GM19023 (cell line): ENCODE results near the gene MACF1.
"Not testable (repeated sequence)": the region's sequence is repeated elsewhere in the genome, so short reads cannot be mapped to it uniquely, and the experiment has no call there.

Experiments
- ATAC-seq: cut with Tn5 transposase; IDR thresholded peaks from one replicate; pipeline ENCODE4 v1.9.1; 2021; ENCODE audit warnings: mild to moderate bottlenecking, moderate library complexity; ENCODE audit not compliant: unreplicated experiment

Gene MACF1

GRCh38 chr1:39446986-39447567 lies 242.6 kb downstream of the MACF1 start:
- ATAC-seq, result no peak

- not testable (repeated sequence) for ATAC-seq
Measured at GRCh38 chr1:39450041-39450440, 245.5 kb downstream of the MACF1 start.

DNA sequence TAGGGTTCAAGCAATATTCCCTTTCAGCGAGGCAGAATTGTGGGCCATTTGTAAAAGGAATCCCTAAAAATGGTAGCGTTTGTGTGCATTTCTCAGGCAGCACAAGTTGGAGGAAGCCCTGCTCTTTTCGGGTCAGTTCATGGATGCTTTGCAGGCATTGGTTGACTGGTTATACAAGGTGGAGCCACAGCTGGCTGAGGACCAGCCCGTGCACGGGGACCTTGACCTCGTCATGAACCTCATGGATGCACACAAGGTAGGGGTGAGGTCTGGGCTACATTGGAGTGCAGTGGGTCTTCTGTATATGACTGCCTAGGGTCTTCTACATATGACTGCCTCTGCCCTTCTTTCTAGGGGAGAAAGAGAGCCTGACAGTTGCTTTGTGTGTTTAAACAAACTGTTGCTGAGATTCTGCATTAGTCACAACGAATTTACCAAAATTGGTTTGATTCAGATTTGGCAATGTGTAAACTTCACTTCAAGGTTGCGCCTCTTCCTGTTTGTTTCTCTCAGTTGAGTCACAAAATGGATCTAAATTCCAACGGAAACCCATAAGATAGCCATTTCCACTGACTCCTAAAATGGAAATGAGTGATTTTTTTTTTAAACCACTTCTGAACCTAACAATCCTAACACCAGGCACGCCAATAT lies 246.6 kb downstream of the MACF1 start:
- no peak for ATAC-seq

DNA sequence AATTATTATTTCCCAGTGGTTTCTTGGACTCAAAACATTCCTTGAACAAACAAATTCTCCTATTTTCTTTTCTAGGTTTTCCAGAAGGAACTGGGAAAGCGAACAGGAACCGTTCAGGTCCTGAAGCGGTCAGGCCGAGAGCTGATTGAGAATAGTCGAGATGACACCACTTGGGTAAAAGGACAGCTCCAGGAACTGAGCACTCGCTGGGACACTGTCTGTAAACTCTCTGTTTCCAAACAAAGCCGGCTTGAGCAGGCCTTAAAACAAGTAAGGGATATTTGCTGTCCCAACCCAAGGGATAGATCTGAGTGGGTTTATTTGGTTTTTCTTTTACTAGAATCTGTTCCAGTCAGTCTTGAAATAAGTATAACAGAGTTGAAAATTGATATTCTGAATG lies 247.6 kb downstream of the MACF1 start:
- ATAC-seq, result no peak

DNA sequence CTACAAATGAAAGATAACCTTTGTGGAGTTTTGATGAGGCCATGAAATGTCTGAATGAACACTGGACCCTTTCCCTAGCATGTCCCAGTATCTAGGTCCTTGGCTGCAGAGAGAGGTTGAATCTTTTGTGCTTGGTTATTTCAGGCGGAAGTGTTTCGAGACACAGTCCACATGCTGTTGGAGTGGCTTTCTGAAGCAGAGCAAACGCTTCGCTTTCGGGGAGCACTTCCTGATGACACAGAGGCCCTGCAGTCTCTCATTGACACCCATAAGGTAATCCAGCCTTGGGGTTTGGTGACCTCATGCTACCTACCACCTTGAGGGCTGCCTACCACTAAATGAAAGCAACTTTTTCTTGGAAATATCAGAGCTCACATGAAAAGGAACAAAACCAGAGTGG lies 248.0 kb downstream of the MACF1 start:
- no peak for ATAC-seq

DNA sequence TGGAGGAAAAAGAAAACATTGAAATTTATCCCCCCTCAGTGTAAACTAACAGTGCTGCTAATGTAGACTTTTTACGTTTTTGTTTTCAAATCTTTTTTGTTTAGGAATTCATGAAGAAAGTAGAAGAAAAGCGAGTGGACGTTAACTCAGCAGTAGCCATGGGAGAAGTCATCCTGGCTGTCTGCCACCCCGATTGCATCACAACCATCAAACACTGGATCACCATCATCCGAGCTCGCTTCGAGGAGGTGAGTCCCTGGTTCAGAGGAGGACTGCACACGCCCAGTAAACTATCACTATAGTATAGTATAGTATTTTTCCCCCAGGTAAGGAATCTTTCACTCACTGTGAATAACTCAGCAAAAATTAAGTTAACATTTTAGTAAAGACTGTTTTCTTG lies 249.1 kb downstream of the MACF1 start:
- no peak for ATAC-seq

GRCh38 chr1:39458991-39459390 lies 254.5 kb downstream of the MACF1 start:
- ATAC-seq, result no peak

DNA sequence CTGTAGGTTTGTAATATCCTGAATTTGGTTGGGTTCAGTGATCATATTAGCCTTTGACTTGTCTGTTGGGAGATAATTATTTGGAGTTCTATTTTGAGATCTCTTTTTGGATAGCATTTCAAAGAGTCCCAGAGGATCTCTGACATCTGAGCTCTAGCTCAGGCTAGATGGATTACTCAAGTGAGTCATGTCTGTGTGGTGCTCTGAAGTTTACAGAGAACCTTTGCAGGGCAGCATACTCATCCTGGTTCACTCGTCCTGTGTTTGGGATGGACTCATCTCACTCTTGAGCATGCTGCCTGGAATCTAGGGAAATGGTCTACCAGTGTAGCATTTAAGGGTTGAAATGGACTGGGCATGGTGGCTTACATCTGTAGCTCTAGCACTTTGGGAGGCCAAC lies 257.6 kb downstream of the MACF1 start:
- ATAC-seq, result no peak

- ATAC-seq, result no peak
Measured at GRCh38 chr1:39466413-39467107, 262.1 kb downstream of the MACF1 start.

DNA sequence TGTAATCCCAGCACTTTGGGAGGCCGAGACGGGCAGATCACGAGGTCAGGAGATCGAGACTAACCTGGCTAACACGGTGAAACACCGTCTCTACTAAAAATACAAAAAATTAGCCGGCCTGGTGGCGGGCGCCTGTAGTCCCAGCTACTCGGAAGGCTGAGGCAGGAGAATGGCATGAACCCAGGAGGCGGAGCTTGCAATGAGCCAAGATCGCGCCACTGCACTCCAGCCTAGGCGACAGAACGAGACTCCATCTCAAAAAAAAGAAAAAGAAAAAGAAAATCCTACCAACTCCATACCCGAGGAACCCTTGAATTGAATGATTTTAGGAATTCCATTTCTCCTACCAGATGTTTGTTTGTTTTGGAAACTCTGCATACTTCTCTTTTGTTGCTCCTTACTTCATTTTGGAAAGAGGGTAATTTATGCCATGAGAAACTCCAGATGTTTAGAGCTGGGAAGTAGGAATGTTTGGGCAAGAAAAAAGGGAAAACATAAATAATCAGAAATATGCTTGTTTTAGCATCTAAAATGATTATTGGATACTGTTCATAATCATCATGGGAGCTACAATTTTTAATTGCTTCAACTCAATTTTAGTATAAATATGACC lies 262.7 kb downstream of the MACF1 start:
- ATAC-seq, result not testable (repeated sequence)

- ATAC-seq, result no peak
Measured at GRCh38 chr1:39469150-39469549, 264.7 kb downstream of the MACF1 start.

DNA sequence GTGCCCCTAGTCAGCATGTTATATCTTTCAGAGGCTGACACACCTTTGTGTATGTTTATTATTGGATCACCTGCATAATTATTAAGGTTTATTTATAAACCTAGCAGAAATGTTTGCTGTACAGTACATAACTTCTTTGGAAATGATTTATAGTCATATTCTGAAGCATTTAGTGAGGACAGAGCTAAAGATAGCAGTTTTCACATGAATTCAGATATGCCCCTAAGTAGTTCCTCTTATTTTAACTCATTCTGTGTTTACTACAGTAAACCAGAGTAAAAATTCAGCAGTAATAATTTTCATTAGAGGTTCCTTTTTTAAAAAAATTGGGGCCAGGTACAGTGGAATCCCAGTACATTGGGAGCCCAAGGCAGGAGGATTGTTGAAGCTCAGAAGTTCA lies 265.5 kb downstream of the MACF1 start:
- no peak for ATAC-seq

DNA sequence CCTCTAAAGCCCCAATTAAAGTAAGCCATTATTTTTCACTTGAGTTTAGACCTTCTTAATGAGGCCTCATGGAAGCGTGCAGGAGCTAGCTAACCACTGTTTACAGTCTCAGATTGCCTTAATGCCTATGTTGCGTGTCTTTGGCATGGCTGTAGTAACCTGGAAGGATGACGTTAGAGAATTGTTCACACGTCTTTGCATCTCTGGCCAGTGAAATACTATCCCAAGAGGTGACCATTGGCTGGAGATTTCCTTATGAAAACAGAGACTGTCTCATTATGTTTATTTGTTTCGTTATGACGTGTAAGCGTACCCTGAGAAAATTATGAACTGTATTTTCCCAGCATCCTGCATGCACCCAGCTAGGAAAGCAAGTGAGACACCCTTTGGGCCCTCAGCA lies 268.3 kb downstream of the MACF1 start:
- ATAC-seq, result no peak

DNA sequence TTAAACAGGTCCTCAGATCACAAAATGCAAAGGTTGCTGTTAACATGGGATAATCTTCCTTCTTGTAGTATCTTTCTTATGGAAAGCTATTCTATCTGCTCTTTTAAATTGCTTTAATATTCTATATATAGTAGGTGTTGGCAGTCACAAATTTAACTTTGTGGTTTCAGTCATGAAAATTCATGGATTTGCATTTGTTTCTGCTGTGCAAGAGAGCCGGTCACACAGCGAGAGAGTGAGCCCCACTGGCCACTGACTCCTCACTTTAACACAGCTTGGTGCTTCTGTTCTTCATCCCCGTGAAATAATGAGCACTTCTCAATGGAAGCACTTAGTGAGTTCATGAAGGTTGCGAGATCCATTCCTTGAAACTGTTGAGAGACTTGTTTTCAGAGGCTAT lies 268.8 kb downstream of the MACF1 start:
- no peak for ATAC-seq

DNA sequence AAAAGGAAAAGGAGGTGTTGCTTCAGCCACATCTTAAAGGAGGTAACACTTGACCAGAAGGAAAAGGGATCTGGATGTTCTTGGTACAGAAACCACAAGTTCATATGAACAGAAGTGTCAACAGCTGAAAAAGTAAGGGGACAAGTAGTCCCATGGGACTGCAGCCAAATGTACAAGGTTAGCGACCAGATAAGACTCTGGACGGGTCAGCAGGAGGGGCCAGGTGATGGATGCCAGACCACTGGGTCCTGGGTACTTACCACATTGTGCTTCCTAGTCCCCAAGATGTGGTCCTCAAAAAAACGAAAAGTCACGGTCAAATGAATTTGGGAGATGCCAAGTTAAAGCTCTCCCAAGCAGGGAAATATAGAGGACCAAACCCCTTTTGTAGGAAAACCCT lies 270.3 kb downstream of the MACF1 start:
- no peak for ATAC-seq

DNA sequence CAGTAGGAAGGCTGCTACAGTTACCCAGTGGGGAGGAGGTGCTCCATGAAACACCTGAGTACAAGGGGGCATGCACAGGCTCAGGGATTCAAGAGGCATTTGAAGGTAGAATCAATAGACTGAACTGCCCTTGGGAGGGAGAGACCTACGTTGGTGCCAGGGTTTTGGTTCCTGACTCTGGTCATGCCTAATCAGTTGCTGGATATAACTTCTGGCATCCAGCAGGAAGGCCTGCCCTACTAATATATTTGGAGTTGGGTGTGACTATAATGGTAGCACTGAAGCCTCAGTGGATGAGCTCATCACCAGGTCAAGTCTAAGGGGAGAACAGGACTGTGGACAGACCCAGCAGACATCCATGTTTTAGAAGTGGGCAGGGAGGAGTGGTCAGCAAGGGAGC lies 271.1 kb downstream of the MACF1 start:
- not testable (repeated sequence) for ATAC-seq

GRCh38 chr1:39478126-39478915 lies 273.8 kb downstream of the MACF1 start:
- ATAC-seq, result no peak

DNA sequence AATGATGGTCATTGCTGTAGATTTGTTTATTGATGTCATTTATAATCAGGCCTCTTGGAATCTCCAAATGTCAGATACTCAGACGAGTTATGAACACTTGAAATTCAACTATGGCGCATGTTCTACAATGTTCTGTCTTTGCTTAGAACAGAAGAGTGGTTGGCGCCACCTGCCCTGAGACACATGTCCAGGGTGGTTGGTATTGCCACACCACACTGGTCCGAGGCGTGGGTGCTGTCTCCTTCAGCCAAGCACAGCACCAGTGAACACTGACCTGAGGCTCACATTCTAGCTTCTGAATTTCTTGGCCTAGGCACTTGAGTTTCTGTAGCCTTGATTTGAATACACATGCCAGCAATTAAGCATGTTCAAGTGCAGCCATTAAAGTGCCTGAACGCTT lies 276.8 kb downstream of the MACF1 start:
- no peak for ATAC-seq

GRCh38 chr1:39483276-39483675 lies 278.8 kb downstream of the MACF1 start:
- ATAC-seq, result no peak

DNA sequence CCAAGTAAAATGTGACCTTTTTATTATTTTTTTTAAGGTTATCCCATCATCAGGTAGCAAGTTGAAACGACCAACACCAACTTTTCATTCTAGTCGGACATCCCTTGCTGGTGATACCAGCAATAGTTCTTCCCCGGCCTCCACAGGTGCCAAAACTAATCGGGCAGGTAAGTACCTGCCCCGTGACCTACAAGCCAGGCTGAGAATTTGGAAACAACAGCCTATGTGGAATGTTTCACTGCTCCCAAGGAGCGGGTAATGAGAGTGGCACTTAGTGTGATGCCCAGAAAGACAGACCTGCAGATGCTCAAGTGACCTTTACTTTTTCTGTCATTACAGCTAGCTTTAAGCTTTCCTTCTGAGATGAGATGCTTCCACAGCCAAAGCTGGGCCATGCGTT lies 280.1 kb downstream of the MACF1 start:
- no peak for ATAC-seq
